Forelimb muscle (tissue), 1 donor: Measurements from ENCODE around the gene TMED6. TPM values are rescaled to one million over a fixed set of nuclear protein-coding genes. Genes with fewer than 3 reads are reported as not detected.

Source experiments
- DNase-seq: peaks from one replicate; pipeline ENCODE4 v3.0.0-alpha.2; 2013; ENCODE audit warnings: low read depth
- polyA plus RNA-seq: library from polyadenylated mRNA; unstranded; fragments of 120-200 nt; gene quantifications from one replicate; pipeline ENCODE4 v1.2.1, GENCODE V29; 2013; ENCODE audit not compliant: insufficient read length

Gene TMED6
- polyA plus RNA-seq, 1 donor, result 1.5 TPM

GRCh38 chr16:69324013-69324531, 27.5 kb downstream of the TMED6 start:
- DNase-seq, result no peak

- no peak for DNase-seq
Observed at GRCh38 chr16:69323415-69323814, 28.2 kb downstream of the TMED6 start.

GRCh38 chr16:69322343-69322742, 29.2 kb downstream of the TMED6 start:
- DNase-seq, result no peak

GRCh38 chr16:69321080-69321479, 30.5 kb downstream of the TMED6 start:
- DNase-seq, result no peak

GRCh38 chr16:69320740-69321073, 30.9 kb downstream of the TMED6 start:
- no peak for DNase-seq

GRCh38 chr16:69319826-69320739, 31.5 kb downstream of the TMED6 start:
- DNase-seq, result no peak

GRCh38 chr16:69319381-69319780, 32.2 kb downstream of the TMED6 start:
- DNase-seq, result no peak

GRCh38 chr16:69318911-69319289, 32.7 kb downstream of the TMED6 start:
- no peak for DNase-seq

GRCh38 chr16:69318177-69318910, 33.2 kb downstream of the TMED6 start:
- DNase-seq, result no peak

GRCh38 chr16:69316595-69317034, 35.0 kb downstream of the TMED6 start:
- DNase-seq, result no peak

GRCh38 chr16:69315486-69316311, 35.9 kb downstream of the TMED6 start:
- DNase-seq, result no peak

- DNase-seq, result no peak
Observed at GRCh38 chr16:69314534-69314933, 37.1 kb downstream of the TMED6 start.

GRCh38 chr16:69313469-69313868, 38.1 kb downstream of the TMED6 start:
- no peak for DNase-seq

- no peak for DNase-seq
Observed at GRCh38 chr16:69311533-69312387, 39.8 kb downstream of the TMED6 start.

GRCh38 chr16:69310653-69311532, 40.7 kb downstream of the TMED6 start, which contains the start of gene VPS4A:
VPS4A (plus strand) TSS chr16:69311350; CDS start chr16:69311512, 162 bp downstream.
- peak; percentile 79 for DNase-seq

- DNase-seq, result no peak
Observed at GRCh38 chr16:69309316-69309715, 42.3 kb downstream of the TMED6 start.

GRCh38 chr16:69307856-69308255, 43.7 kb downstream of the TMED6 start:
- no peak for DNase-seq

- DNase-seq, result no peak
Observed at GRCh38 chr16:69307091-69307490, 44.5 kb downstream of the TMED6 start.

- DNase-seq, result no peak
Observed at GRCh38 chr16:69306031-69306430, 45.6 kb downstream of the TMED6 start.

GRCh38 chr16:69302301-69302700, 49.3 kb downstream of the TMED6 start:
- DNase-seq, result no peak
